Measurements from ENCODE around the gene ARRB2.

- TF ChIP-seq, protein P1, sequence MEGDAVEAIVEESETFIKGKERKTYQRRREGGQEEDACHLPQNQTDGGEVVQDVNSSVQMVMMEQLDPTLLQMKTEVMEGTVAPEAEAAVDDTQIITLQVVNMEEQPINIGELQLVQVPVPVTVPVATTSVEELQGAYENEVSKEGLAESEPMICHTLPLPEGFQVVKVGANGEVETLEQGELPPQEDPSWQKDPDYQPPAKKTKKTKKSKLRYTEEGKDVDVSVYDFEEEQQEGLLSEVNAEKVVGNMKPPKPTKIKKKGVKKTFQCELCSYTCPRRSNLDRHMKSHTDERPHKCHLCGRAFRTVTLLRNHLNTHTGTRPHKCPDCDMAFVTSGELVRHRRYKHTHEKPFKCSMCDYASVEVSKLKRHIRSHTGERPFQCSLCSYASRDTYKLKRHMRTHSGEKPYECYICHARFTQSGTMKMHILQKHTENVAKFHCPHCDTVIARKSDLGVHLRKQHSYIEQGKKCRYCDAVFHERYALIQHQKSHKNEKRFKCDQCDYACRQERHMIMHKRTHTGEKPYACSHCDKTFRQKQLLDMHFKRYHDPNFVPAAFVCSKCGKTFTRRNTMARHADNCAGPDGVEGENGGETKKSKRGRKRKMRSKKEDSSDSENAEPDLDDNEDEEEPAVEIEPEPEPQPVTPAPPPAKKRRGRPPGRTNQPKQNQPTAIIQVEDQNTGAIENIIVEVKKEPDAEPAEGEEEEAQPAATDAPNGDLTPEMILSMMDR (conservative IDR thresholded peaks at IDR 0.05 in 1 of 2, IDR thresholded peaks at IDR 0.05 in 1 of 2; ENCODE audit: extremely low read depth in 1 of 2, insufficient read depth in 1 of 2, low read depth in 1 of 2, low read length in 2 of 2) = no peak
- no peak for TF ChIP-seq EZH2 (IDR thresholded peaks at IDR 0.05; ENCODE audit: borderline replicate concordance, low read length)
These were observed 7.8 kb downstream of the ARRB2 start for GRCh38 chr17:4718276-4718675.
